GM06990 (cell line): ENCODE data around the gene SLFN12.

Source experiments
- DNase-seq: peaks from one replicate; pipeline ENCODE4 v3.0.0-alpha.2; 2011; ENCODE audit not compliant: insufficient read length; ENCODE audit errors: extremely low read depth
- H3K27me3 ChIP-seq: replicated peaks from 2 replicates; pipeline ENCODE4 v1.6.0; 2011; ENCODE audit warnings: low read length; ENCODE audit not compliant: control insufficient read depth, insufficient read depth
- H3K36me3 ChIP-seq: 2 replicates; pipeline ENCODE4 v1.5.1; 2011; ENCODE audit warnings: low read length; ENCODE audit not compliant: control insufficient read depth, insufficient read depth
- H3K4me3 ChIP-seq: replicated peaks from 2 replicates; pipeline ENCODE4 v1.5.1; 2011; ENCODE audit warnings: low read depth, mild to moderate bottlenecking, control low read depth, low read length
- TF ChIP-seq, protein P1 (sequence below): IDR thresholded peaks from 2 replicates; pipeline ENCODE4 v1.5.1; 2011; ENCODE audit warnings: low read length, control low read depth, mild to moderate bottlenecking, inconsistent platforms; ENCODE audit not compliant: insufficient read depth, poor library complexity, severe bottlenecking

SLFN12 gene

DNA sequence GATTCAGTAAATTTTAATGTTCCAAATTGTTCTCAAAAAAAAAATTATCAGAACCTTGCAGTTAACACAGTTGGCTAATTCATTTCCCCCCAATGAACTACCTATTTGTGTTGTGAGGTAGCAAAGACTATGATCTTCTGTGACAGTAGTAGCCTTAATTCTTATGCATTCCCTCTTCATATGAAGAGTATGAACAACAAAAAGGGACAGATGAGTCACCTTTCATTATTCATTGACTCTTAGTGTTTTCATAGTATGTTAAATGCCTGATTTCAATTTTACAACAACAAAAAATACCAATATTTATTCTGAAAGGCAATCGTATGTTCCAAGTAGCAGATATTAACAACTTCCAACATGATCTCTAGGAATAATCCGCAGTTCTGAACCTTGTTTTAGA, 55.2 kb downstream of the SLFN12 start:
- TF ChIP-seq, protein P1, sequence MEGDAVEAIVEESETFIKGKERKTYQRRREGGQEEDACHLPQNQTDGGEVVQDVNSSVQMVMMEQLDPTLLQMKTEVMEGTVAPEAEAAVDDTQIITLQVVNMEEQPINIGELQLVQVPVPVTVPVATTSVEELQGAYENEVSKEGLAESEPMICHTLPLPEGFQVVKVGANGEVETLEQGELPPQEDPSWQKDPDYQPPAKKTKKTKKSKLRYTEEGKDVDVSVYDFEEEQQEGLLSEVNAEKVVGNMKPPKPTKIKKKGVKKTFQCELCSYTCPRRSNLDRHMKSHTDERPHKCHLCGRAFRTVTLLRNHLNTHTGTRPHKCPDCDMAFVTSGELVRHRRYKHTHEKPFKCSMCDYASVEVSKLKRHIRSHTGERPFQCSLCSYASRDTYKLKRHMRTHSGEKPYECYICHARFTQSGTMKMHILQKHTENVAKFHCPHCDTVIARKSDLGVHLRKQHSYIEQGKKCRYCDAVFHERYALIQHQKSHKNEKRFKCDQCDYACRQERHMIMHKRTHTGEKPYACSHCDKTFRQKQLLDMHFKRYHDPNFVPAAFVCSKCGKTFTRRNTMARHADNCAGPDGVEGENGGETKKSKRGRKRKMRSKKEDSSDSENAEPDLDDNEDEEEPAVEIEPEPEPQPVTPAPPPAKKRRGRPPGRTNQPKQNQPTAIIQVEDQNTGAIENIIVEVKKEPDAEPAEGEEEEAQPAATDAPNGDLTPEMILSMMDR: no peak
- H3K27me3 ChIP-seq: no peaks in the 10 kb centered on the region
- no peak for DNase-seq

DNA sequence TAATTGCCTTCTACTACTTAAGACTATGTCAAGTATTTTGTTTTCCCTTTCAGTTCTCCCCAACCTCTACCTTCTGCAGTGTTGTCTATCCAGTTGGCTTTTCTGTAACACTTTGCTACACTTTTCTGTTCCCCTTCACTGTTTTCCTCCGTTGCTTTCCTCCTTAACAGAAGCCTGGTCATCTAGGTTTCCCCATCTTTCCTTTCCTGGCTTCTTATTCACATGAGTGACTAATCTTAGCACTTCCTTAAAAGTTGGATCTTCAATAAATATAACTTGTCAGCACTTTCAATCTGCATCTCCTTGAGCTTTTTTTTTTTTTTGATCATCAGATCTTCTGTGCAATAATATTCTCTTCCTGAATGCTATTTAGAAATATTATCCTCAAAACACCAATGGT, 56.1 kb downstream of the SLFN12 start:
- TF ChIP-seq, protein P1: no peak
- Histone ChIP-seq H3K27me3 (no peaks in the 10 kb centered on the region), H3K36me3 (no peaks in the 10 kb centered on the region), H3K4me3 (no peak overlapping the region)
- no peak for DNase-seq

More for the DNA sequence above, 55.2 kb downstream of the SLFN12 start:
- no peak overlapping the region for H3K4me3 ChIP-seq
- no peaks in the 10 kb centered on the region for H3K36me3 ChIP-seq

DNA sequence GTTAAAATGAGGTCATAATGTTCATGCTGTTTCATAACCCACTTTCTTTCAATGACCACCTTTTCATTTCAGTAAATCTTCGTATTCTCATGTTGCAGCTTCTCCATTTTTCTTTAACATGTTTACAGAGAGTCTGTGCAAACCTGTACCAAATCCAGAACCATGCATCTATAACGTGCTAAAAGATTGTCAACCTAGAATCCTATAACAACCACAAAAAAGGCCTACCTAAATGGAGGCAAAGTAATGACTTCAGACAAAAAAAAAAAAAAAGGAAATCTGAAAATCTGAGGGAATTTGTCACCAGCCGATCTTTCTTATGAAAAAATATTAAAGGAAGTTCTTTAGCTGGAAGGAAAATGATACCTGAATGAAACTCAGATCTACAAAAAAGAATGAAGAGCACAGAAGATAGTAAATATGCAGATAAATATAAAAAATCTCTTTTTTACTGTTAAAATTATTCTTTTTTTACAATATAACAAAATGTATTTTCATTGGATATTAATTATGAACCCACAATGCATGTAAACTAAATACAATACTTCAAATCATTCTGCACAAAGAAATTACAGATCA, 57.4 kb downstream of the SLFN12 start:
- TF ChIP-seq, protein P1: no peak
- no peaks in the 10 kb centered on the region for H3K27me3 ChIP-seq
- no peaks in the 10 kb centered on the region for H3K36me3 ChIP-seq
- H3K4me3 ChIP-seq: peak overlapping the region; percentile 78
- no peak for DNase-seq

DNA sequence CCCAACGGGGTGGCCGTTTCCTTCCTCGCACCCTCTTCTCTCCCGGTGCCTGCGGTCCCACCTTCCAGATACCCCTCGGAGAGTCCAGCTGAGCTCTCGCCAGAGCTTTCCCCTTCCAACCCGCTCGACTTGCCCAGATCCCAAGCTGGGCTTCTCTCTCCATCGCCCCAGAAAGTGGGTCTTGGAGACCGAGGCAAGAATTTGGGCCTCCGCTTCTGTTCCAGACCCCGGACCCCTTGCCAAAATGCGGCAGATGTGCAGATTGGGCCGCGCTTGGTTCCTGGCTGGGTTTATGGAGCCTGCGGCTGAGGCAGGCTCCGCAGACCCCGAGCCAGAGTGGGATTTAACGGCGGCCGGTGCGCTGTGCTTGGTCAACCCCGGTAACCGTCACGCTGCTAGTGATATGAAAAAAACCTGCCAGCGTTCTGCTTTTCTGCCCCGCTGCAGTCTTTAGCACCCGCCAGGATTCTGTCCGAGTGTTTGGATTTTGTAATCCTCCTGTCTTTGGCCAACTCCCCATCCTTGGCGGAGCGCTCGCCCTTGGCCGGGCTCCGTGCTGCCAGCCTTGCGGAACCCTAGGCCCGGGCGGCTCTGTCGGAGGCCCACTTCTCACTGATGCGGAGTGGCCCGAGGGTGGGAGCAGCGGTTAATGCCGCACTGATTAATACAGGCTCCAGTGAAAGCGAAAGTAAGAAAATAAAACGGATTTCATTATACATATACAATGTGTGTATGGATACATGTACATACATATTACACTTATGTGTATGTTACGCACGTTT, 58.1 kb downstream of the SLFN12 start:
- no peaks in the 10 kb centered on the region for H3K36me3 ChIP-seq
- no peaks in the 10 kb centered on the region for H3K27me3 ChIP-seq
- peak; percentile 66 for DNase-seq
- H3K4me3 ChIP-seq: peak overlapping the region; percentile 78
- TF ChIP-seq, protein P1: no peak

DNA sequence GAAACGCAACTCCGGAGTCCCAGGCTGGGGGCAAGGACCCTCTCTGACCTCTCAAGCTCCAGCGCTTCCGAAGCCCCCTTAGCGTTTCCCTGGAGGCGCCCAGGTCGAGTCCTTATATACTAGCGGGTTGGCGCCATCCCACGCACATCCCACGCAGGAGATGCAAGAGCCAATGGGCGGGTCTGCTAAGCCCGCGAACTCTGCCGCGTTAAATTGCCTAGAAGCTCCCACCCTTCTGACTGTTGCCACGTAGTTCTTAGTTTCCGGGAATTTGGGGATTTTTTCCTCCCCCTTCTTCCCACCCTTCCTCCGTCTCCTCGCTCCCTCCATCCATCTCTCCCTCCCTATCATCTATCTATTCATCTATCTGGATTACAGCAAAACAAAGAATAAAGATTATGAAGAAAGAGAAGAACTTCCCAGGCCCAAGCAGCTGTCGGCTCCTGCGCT, 58.7 kb downstream of the SLFN12 start, which contains the start of gene SLFN11:
SLFN11 (minus strand) TSS at position 88 of the 450 bp plus-strand sequence. CDS start 9,814 bp downstream, outside the sequence.
- TF ChIP-seq, protein P1: no peak
- H3K27me3 ChIP-seq: no peaks in the 10 kb centered on the region

More for the DNA sequence above, 58.7 kb downstream of the SLFN12 start, which contains the start of gene SLFN11:
- DNase-seq: peak; percentile 76
- no peaks in the 10 kb centered on the region for H3K36me3 ChIP-seq
- peak within 1 kb of the TSS; percentile 78 for H3K4me3 ChIP-seq
